ENCODE results near the gene PCYT2. TPM values are rescaled to one million over a fixed set of nuclear protein-coding genes. Genes with fewer than 3 reads are reported as not detected.

The PCYT2 gene
- total and polyA plus RNA-seq, 9 of the 15 experiments (the other 6 are each of a cell fraction or from before 2014, with no cell fraction given), result 0.92 to 134 (median 82.5) TPM

DNA sequence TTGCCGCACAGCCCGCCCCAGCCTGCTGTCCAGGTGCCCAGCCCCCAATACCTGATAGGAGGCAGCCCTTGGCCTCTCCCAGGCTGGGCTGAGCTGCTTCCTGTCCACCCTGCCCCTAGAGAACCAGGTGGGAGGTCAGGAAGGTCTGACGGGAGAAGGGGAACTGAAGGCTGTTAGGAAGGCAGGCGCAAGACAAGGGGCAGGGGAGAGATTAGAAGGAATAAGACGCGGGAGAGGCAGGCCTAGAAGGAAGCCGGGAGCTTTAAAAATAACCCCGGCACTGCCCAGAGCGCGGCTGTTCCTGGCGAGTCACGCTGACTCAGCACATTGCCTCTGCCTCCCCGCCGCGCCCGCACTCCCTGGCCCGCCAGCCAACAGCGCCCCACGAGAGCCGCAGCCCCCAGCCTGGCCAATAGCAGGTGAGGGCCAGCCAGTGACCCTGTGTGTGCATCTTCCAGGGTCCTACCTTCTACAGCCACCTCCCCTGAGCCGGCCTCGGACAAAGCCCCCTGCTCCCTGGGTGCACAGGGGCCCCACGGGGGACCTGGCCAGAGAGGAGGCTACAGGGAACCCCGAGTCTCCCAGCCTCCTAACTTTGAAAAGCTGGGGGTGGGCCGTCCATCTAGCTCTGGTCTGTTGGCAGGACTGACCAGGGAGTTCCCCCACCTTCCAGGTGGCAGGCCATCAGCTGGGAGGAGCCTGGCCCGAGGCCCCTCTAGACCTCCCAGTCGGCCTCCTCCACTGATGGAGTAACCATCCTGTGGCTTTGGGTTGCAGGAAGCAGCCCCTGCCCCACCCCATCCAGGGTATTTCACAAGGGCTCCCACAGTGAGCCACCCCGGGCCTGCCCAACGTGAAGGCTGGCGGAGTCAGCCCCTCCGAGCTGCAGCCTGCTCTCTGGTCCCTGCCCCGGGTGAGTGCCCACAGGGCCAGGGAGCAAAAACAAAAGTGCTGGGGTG is 12.4 kb upstream of the PCYT2 start (continued):
- TF ChIP-seq, protein P1, sequence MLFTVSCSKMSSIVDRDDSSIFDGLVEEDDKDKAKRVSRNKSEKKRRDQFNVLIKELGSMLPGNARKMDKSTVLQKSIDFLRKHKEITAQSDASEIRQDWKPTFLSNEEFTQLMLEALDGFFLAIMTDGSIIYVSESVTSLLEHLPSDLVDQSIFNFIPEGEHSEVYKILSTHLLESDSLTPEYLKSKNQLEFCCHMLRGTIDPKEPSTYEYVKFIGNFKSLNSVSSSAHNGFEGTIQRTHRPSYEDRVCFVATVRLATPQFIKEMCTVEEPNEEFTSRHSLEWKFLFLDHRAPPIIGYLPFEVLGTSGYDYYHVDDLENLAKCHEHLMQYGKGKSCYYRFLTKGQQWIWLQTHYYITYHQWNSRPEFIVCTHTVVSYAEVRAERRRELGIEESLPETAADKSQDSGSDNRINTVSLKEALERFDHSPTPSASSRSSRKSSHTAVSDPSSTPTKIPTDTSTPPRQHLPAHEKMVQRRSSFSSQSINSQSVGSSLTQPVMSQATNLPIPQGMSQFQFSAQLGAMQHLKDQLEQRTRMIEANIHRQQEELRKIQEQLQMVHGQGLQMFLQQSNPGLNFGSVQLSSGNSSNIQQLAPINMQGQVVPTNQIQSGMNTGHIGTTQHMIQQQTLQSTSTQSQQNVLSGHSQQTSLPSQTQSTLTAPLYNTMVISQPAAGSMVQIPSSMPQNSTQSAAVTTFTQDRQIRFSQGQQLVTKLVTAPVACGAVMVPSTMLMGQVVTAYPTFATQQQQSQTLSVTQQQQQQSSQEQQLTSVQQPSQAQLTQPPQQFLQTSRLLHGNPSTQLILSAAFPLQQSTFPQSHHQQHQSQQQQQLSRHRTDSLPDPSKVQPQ (CRISPR knock-in tag; IDR thresholded peaks at IDR 0.05; ENCODE audit: borderline replicate concordance), result no peak
- TF ChIP-seq KLF16 (IDR thresholded peaks at IDR 0.05) (peak; percentile 16; the same call in 1 of the 2 replicates), SIRT6 (IDR thresholded peaks at IDR 0.05; ENCODE audit: low read depth, low read length) (no peak), CEBPB (tag; IDR thresholded peaks at IDR 0.05) (peak; percentile 80; the same call in 1 of the 2 replicates), SLC30A9 (CRISPR knock-in tag; IDR thresholded peaks at IDR 0.05) (no peak), SPI1 (IDR thresholded peaks at IDR 0.05; ENCODE audit: borderline replicate concordance, low read depth, low read length) (peak; percentile 88), ZNF589 (CRISPR knock-in tag; IDR thresholded peaks at IDR 0.05; ENCODE audit: low read depth) (no peak), PHTF2 (CRISPR knock-in tag; IDR thresholded peaks at IDR 0.05) (no peak), RBM17 (IDR thresholded peaks at IDR 0.05; ENCODE audit: borderline replicate concordance, low read depth, low read length) (no peak)
- TF ChIP-seq, protein P2, sequence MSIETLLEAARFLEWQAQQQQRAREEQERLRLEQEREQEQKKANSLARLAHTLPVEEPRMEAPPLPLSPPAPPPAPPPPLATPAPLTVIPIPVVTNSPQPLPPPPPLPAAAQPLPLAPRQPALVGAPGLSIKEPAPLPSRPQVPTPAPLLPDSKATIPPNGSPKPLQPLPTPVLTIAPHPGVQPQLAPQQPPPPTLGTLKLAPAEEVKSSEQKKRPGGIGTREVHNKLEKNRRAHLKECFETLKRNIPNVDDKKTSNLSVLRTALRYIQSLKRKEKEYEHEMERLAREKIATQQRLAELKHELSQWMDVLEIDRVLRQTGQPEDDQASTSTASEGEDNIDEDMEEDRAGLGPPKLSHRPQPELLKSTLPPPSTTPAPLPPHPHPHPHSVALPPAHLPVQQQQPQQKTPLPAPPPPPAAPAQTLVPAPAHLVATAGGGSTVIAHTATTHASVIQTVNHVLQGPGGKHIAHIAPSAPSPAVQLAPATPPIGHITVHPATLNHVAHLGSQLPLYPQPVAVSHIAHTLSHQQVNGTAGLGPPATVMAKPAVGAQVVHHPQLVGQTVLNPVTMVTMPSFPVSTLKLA (conservative IDR thresholded peaks at IDR 0.05), result peak; percentile 70 to 89
